EH (cell line): ENCODE data around the gene EIF3A.
"Not testable (repeated sequence)": the region's sequence is repeated elsewhere in the genome, so short reads cannot be mapped to it uniquely, and the experiment has no call there.

Experiments used
- DNase-seq: peaks from one replicate; pipeline ENCODE4 v3.0.0-alpha.2; 2015; ENCODE audit warnings: low read depth

EIF3A gene

DNA sequence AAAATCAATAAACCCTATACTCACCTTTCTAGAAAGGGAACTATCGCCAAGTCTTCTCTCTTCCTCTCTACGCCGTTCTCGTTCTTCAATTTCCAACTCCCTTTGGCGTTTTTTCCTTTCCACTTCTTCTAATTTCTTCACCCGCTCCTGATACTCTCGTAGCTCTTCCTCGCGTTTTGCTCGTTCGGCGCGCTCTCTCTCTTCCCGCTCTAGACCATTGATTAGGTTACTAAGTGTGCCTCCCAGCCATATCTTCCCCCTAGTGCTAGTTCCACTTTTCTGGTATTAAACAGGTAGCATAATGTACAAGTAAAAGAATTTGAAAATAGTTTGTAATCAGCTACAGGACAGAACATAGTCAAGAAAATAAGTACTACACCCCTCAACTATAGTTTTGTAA lies 30.8 kb downstream of the EIF3A start:
- DNase-seq = no peak

GRCh38 chr10:119049361-119049760 lies 31.3 kb downstream of the EIF3A start:
- DNase-seq = no peak

DNA sequence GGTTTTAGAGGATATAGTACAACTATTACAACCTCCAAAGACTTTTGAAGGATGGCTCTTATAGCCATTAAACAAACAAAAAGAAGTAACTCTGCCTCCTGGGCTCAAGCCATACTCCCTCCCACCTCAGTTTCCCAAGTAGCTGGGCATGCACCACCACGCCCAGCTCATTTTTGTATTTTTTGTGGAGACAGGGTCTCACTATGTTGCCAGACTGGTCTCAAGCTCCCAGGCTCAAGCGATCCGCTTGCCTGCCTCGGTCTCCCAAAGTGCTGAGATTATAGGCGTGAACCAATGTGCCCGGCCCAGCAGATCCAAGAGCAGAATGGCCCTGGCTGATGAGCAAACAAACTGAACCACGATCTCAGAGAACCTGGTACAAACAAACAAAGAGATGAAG lies 35.1 kb downstream of the EIF3A start:
- DNase-seq = no peak

DNA sequence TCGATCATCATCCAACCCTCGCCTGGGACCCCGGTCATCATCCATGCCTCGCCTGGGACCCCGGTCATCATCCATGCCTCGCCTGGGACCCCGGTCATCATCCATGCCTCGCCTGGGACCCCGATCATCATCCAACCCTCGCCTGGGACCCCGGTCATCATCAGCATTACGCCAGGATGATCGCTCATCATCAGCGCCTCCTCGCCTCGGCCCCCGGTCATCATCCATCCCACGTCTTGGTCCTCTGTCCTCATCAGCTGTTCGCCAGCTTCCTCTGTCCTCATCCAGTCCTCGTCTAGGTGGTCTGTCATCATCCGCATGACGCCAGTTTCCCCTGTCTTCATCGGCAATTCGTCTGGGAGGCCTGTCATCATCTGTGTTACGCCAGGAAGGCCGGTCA lies 38.4 kb downstream of the EIF3A start:
- no peak for DNase-seq

- no peak for DNase-seq
These were observed 39.3 kb downstream of the EIF3A start for GRCh38 chr10:119041326-119041725.

- no peak for DNase-seq
These were observed 41.5 kb downstream of the EIF3A start for GRCh38 chr10:119039161-119039560.

DNA sequence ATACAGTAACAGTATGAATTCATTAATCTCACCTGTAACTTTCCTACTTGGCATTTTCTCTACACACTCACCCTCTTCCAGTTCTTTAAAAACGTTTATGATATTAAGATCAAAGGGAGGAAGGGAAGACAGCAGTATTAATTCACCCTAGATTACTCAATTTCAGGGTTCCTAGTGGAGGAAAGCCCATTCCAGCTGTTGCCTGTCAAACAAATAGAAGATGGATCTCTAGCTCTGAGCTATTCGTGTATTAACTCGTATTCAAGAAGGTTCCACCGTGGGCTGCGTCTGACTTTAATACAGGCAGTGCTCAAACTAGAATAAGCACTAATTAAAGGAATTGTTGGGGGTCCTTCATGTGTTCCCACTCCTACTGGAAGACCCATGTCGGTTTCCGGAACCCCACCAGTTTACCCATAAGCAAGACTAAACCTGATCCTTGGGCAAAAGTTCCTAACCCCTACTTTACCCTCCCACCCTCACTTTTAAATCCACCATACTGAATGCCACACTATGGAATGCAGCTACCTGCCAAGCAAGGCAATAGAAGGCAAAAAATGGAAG lies 49.0 kb downstream of the EIF3A start:
- DNase-seq = no peak

DNA sequence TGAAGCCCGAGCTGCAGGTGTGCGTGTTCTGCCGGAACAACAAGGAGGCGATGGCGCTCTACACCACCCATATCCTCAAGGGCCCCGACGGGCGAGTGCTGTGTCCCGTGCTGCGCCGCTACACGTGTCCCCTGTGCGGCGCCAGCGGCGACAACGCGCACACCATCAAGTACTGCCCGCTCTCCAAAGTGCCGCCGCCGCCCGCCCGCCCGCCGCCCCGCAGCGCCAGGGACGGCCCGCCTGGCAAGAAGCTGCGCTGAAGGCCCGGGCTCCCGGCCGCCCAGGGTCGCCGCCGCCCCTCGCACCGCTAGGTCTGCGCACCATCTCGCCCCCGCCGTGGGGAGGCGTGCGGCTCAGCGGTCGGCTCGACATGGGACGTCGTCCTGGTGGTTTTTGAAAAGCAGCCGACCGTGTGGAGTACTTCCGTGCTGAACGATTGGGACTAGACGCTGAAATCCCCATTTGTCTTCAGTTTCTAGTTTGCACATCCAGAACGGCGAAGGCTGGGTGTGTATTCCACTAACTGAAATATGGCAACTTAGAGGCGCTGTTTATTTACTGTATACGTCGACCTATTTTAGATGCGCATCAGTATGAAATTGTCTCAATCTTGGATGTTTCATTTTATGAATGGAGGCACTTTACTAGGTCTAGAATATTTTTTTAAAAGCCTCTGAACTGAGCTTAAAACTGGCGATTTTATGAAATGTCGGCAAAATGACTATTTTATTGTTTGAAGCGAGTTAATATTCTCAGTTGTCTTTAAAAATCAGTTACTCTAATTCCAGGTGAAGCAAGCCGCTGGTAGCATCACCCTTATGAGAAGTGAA lies 50.0 kb downstream of the EIF3A start:
- peak; percentile 53 for DNase-seq

DNA sequence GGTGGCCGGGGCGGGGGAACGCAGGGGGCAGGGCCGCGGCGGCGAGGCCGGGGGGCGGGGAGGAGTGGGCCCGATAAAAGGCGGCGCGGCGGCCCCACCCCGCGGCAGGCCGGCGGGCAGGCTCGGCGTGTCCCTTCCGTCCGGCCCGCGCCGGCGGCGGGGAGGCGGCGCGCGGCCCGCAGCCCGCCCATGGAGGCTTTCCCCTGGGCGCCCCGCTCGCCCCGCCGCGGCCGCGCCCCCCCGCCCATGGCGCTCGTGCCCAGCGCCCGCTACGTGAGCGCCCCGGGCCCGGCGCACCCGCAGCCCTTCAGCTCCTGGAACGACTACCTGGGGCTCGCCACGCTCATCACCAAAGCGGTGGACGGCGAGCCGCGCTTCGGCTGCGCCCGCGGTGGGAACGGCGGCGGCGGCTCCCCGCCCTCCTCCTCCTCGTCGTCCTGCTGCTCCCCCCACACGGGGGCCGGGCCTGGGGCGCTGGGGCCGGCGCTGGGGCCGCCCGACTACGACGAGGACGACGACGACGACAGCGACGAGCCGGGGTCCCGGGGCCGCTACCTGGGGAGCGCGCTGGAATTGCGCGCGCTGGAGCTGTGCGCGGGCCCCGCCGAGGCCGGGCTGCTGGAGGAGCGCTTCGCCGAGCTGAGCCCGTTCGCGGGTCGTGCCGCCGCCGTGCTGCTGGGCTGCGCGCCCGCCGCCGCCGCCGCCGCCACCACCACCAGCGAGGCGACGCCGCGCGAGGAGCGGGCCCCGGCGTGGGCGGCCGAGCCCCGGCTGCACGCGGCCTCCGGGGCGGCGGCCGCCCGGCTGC lies 50.8 kb downstream of the EIF3A start, which contains the start of gene NANOS1:
TSS of gene NANOS1 (plus strand) at position 102 of the 808 bp plus-strand sequence. CDS start at position 190, 88 bp downstream.
- DNase-seq = no peak

DNA sequence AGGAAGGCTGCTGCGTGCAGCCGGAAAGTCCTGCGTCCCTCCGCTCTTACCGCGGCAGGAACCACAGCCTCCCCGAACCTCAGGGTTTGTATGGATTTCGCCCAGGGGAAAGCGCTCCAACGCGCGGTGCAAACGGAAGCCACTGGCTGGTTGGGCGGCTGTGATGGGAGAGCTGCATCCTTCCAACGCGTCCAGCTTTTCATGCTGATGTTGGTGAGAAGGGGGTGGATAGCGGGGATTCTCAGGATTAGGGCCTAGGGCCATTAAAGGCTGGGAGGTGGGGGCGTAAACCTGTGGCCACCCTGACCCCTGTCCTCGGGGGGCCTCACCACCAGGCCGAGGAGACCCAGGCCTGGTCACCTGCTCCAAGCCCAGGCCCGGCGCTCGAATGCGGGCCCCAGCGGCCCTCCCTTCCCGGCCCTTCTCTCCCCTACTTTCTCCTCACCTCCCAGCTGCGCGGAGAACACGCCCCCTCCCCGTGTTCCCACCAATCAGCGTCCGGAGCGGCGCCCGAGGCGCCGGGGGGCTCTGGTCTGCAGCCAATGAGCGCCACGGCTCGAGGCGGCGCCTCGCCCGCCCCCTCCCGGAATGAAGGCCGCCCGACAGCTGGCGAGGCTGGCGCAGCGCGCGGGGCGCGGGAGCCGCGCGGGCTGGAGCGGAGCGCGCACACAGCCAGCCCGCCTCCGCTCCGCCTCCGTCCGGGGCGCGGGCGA lies 51.6 kb downstream of the EIF3A start:
- peak; percentile 84 for DNase-seq

DNA sequence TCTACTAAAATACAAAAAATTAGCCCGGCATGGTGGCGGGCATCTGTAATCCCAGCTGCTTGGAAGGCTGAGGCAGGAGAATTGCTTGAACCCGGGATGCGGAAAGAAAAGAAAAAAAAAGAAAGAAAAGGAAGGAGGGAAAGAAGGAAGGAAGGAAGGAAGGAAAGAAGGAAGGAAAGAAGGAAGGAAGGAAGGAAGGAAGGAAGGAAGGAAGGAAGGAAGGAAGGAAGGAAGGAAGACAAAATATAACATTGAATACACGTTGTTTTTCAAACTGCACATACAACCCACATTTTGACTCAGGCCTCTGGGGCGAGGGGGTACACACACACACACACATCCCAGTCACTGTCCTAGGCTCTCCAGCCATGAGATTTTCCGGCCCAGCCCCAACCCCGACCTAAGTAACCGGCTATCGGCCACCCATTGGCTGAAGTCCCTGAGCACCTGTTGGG lies 52.1 kb downstream of the EIF3A start:
- not testable (repeated sequence) for DNase-seq

- no peak for DNase-seq
These were observed 54.1 kb downstream of the EIF3A start for GRCh38 chr10:119026301-119027110.

DNA sequence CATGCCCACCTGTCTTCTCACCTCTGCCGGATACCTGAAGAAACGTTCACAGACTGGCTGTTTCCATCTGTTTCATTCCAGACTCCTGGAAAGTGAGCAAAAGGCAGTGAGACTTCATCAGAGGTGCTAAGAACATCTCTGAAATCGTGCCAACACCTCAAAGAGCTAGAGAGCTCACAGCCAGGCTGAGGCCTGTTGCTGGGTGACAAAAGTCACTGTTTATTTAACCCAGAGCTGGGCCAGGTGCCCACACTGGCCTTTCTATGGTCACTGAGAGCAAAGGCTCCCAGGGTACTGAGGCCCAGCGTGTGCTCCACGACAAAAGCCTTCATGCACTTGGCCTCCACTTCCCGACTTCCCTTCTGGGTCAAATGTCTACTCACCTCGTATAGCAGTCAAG lies 54.8 kb downstream of the EIF3A start:
- peak; percentile 23 for DNase-seq

DNA sequence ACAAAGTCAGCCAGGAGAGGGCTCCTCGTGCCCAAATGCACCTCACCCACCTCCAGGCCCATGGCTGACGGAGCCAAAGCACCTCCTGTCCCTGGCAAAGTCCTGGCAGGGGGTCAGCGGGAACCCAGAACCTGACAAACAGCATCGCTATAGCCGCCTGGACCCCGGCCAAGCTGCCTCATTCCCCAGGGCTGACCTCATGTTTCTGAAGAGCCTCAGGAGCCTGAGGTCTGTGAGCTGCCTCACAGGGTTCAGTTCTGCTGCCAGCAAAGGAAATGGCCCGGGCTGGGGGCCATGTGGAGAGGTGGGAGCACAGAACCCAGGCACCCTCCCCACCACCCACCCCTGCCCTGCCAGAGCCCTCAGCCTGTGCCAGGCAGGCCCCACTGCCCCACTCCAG lies 55.3 kb downstream of the EIF3A start:
- peak; percentile 90 for DNase-seq

DNA sequence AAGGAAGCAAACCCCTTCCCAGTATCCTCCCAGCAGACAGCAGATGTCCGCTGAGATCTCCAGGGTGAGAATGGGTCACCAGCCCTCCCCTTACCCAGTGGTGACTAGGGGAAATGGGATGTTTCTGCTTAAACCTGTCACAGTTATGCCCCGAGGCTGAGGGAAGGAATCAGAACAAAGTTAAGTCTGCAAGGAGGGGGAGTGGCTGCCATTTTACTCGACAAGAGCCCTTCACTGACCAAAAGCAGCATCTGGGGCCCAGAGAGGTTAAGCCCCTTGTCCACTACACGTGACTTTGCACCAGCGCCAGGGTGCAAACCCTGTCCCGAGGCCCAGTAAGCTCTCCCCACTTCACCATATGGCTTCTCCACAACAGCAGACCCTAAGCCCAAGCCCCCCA lies 55.7 kb downstream of the EIF3A start:
- DNase-seq = peak; percentile 43

GRCh38 chr10:119023553-119023868 lies 57.1 kb downstream of the EIF3A start:
- DNase-seq = no peak

DNA sequence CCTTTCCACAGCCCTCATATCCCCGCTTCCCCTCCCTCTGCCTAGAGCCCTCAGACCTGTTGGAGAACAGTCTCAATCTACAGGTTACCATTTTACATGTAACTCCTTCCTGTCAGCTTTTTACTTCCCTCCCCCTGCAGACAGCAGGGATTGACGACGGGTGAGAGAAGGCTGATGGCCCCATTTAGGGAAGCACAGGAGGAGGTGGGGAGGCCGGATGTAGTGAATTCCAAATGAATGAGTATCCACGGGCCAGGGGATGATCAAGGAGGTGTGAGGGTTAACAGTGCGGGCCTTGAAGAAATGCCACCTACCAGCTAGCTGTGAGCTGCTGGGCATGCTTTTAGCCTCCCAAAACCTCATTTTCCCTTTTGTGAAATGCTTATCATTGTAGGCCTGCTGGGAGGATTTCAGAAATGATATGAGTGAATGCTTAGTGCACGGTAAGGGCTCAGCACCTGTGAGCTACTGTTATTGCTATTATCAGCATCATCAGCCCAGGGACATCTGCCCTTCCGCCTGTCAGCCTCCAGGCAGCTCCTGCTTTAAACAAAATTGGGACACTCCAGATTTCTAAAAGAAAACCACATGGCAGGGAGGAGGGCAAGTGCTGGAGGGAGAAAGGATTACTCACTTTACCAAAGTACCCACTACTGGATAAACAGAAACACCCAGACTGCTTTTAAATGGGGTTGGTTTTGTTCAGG lies 57.6 kb downstream of the EIF3A start:
- DNase-seq = peak; percentile 87

DNA sequence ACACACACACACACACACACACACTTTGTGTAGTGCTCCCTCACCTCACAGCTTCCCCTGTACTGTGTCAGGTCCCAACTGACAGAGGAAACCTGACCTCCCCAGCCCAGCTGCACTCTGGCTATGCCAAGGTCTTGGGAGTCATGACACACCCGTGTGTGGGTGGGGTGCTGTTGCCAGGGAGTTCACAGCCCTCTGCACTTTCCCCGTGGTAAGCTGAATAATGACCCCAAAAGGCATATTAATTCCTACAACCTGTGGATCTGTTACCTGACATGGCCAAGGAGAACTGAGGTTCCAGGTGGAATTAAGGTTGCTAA lies 60.0 kb downstream of the EIF3A start:
- DNase-seq = no peak

GRCh38 chr10:119007211-119007574 lies 73.4 kb downstream of the EIF3A start:
- DNase-seq = no peak

DNA sequence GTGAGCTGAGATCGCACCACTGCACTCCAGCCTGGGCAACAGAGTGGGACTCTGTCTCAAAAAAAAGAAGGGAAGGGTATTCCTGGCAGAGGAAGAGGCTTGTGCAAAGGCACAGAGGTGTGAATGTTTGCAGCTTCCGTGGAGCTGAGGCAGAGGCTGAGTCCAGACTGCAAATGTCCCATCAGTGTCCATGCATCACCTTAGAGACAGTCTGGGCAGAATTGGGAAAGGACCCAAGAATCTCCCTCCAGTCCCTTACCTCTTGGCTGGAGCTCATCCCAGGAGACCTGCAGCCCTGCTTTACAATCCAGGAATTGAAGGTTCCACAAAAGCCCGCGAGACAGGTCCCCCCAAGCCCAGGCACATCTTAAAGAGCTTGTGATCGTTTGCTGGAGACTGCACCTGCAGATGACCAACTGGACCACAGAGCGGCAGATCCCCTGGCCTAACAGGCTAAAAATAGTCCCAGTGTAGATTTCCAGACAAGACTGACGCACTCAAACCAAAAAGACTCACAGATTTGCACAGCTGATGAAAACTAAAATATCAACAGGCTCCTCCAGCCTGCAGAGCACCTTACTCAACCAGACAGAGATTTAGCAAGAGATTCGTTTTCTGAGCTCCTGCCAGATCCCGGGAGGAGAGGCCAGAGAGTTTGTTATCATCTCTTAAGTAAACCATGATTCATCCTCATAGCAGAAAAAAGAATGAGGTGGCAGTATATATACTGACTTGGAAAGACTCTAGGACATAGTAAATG lies 74.0 kb downstream of the EIF3A start:
- DNase-seq = peak; percentile 97
